Adrenal gland (tissue), 5 donors: ENCODE results near the gene STXBP5.

Experiments
- POLR2A ChIP-seq, 2 donors: fragments of 450-650 bp; IDR thresholded peaks; one replicate each; pipeline ENCODE4 v1.6.1; 2017; ENCODE audit warnings: antibody characterized with exemption in 2 of 2, mild to moderate bottlenecking in 2 of 2, moderate library complexity in 1 of 2
- TF ChIP-seq, protein P1 (sequence below), 6 experiments: fragments of 450-650 bp in 4 of 6; fragments of 200-600 bp in 2 of 6; sonication (generic) in 1 of 6; IDR thresholded peaks; 1 replicate in 5 of 6; 2 replicates in 1 of 6; pipeline versions ENCODE4 v1.5.1 to v1.8.0; 2016 to 2021; ENCODE audit warnings: antibody characterized with exemption in 6 of 6, mild to moderate bottlenecking in 2 of 6, moderate library complexity in 1 of 6
- donor health status: DM: no; HTN: no; CAD: no.

DNA sequence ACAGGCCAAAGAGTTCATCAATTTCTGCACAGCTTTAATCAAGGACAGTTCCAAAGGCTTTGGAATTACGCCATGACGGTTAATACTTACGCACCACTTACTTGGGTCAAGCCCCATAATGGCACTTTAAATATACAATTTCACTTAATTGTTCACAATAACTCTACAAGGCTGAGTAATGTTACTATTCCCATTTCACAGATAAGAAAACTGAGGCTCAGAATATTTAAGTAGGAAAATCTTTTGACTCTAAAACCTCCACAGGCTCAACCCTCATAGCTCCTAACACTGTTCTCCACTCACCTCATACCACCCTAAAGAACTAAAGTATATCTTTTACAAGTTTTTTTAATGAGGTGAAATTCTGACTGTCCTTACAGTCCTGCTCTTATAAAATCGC lies 212.4 kb downstream of the STXBP5 start:
- TF ChIP-seq, protein P1, sequence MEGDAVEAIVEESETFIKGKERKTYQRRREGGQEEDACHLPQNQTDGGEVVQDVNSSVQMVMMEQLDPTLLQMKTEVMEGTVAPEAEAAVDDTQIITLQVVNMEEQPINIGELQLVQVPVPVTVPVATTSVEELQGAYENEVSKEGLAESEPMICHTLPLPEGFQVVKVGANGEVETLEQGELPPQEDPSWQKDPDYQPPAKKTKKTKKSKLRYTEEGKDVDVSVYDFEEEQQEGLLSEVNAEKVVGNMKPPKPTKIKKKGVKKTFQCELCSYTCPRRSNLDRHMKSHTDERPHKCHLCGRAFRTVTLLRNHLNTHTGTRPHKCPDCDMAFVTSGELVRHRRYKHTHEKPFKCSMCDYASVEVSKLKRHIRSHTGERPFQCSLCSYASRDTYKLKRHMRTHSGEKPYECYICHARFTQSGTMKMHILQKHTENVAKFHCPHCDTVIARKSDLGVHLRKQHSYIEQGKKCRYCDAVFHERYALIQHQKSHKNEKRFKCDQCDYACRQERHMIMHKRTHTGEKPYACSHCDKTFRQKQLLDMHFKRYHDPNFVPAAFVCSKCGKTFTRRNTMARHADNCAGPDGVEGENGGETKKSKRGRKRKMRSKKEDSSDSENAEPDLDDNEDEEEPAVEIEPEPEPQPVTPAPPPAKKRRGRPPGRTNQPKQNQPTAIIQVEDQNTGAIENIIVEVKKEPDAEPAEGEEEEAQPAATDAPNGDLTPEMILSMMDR (IDR thresholded peaks at IDR 0.05), result no peak
- no peak for TF ChIP-seq POLR2A (IDR thresholded peaks at IDR 0.05)
